ENCODE results near the gene CAMKK2. TPM values are rescaled to one million over a fixed set of nuclear protein-coding genes. Genes with fewer than 3 reads are reported as not detected.
A peak's percentile ranks its signal among the peaks of the same experiment; 100 is the strongest.
"Not testable (repeated sequence)": the region's sequence is repeated elsewhere in the genome, so short reads cannot be mapped to it uniquely, and the experiment has no call there.

Gene CAMKK2
- total RNA-seq, 1 donor from 2014 or later, result 12.5 TPM

GRCh38 chr12:121282072-121282742, 14.3 kb downstream of the CAMKK2 start:
- no peaks in the 10 kb centered on the region for H3K9me3 ChIP-seq (ENCODE audit: control insufficient read depth in 3 of 3, low read length in 3 of 3)
- no peak overlapping the region for H3K4me3 ChIP-seq (ENCODE audit: low read length in 3 of 3)
- peaks cover 6 to 22% (median 21%) of the 10 kb centered on the region in 3 donors for H3K4me1 ChIP-seq (ENCODE audit: control insufficient read depth in 3 of 3, insufficient read depth in 3 of 3, low read length in 3 of 3)

GRCh38 chr12:121281116-121281515, 15.4 kb downstream of the CAMKK2 start:
- not testable (repeated sequence) for H3K4me3 ChIP-seq (ENCODE audit: low read length in 3 of 3); H3K27ac ChIP-seq (ENCODE audit: low read depth, low read length); H3K36me3 ChIP-seq (ENCODE audit: control insufficient read depth in 3 of 3, insufficient read depth in 3 of 3, low read length in 3 of 3); H3K27me3 ChIP-seq (ENCODE audit: control insufficient read depth in 3 of 3, insufficient read depth in 3 of 3, low read length in 3 of 3); H3K9ac ChIP-seq (ENCODE audit: low read depth in 1 of 3, low read length in 3 of 3); H3K9me3 ChIP-seq (ENCODE audit: control insufficient read depth in 3 of 3, low read length in 3 of 3)
- H3K4me1 ChIP-seq (ENCODE audit: control insufficient read depth in 3 of 3, insufficient read depth in 3 of 3, low read length in 3 of 3), result peaks cover 6 to 20% (median 19%) of the 10 kb centered on the region in 3 donors

More at GRCh38 chr12:121282072-121282742, 14.3 kb downstream of the CAMKK2 start:
- Histone ChIP-seq H3K36me3 (ENCODE audit: control insufficient read depth in 3 of 3, insufficient read depth in 3 of 3, low read length in 3 of 3) (no peaks in the 10 kb centered on the region), H3K9ac (ENCODE audit: low read depth in 1 of 3, low read length in 3 of 3) (peak overlapping the region in 1 of 3 donors; percentile 25), H3K27me3 (ENCODE audit: control insufficient read depth in 3 of 3, insufficient read depth in 3 of 3, low read length in 3 of 3) (no peaks in the 10 kb centered on the region), H3K27ac (ENCODE audit: low read depth, low read length) (no peak overlapping the region)

- H3K4me3 ChIP-seq (ENCODE audit: low read length in 3 of 3); H3K9me3 ChIP-seq (ENCODE audit: control insufficient read depth in 3 of 3, low read length in 3 of 3); H3K9ac ChIP-seq (ENCODE audit: low read depth in 1 of 3, low read length in 3 of 3); H3K36me3 ChIP-seq (ENCODE audit: control insufficient read depth in 3 of 3, insufficient read depth in 3 of 3, low read length in 3 of 3); H3K27ac ChIP-seq (ENCODE audit: low read depth, low read length); H3K27me3 ChIP-seq (ENCODE audit: control insufficient read depth in 3 of 3, insufficient read depth in 3 of 3, low read length in 3 of 3): not testable (repeated sequence)
- peaks cover 6 to 20% (median 19%) of the 10 kb centered on the region in 3 donors for H3K4me1 ChIP-seq (ENCODE audit: control insufficient read depth in 3 of 3, insufficient read depth in 3 of 3, low read length in 3 of 3)
Observed at GRCh38 chr12:121280531-121280930, 16.0 kb downstream of the CAMKK2 start.

GRCh38 chr12:121279507-121279915, 17.0 kb downstream of the CAMKK2 start:
- Histone ChIP-seq H3K9ac (ENCODE audit: low read depth in 1 of 3, low read length in 3 of 3) (no peak overlapping the region), H3K4me3 (ENCODE audit: low read length in 3 of 3) (no peak overlapping the region), H3K27me3 (ENCODE audit: control insufficient read depth in 3 of 3, insufficient read depth in 3 of 3, low read length in 3 of 3) (no peaks in the 10 kb centered on the region), H3K4me1 (ENCODE audit: control insufficient read depth in 3 of 3, insufficient read depth in 3 of 3, low read length in 3 of 3) (peaks cover 6 to 15% (median 14%) of the 10 kb centered on the region in 3 donors), H3K36me3 (ENCODE audit: control insufficient read depth in 3 of 3, insufficient read depth in 3 of 3, low read length in 3 of 3) (no peaks in the 10 kb centered on the region), H3K27ac (ENCODE audit: low read depth, low read length) (peak overlapping the region; percentile 38), H3K9me3 (ENCODE audit: control insufficient read depth in 3 of 3, low read length in 3 of 3) (no peaks in the 10 kb centered on the region)

- peak overlapping the region; percentile 38 for H3K27ac ChIP-seq (ENCODE audit: low read depth, low read length)
- H3K4me3 ChIP-seq (ENCODE audit: low read length in 3 of 3), result no peak overlapping the region
- no peaks in the 10 kb centered on the region for H3K9me3 ChIP-seq (ENCODE audit: control insufficient read depth in 3 of 3, low read length in 3 of 3)
- no peaks in the 10 kb centered on the region for H3K27me3 ChIP-seq (ENCODE audit: control insufficient read depth in 3 of 3, insufficient read depth in 3 of 3, low read length in 3 of 3)
- H3K36me3 ChIP-seq (ENCODE audit: control insufficient read depth in 3 of 3, insufficient read depth in 3 of 3, low read length in 3 of 3), result no peaks in the 10 kb centered on the region
- peaks cover 6 to 15% (median 15%) of the 10 kb centered on the region in 3 donors for H3K4me1 ChIP-seq (ENCODE audit: control insufficient read depth in 3 of 3, insufficient read depth in 3 of 3, low read length in 3 of 3)
- no peak overlapping the region for H3K9ac ChIP-seq (ENCODE audit: low read depth in 1 of 3, low read length in 3 of 3)
Observed at GRCh38 chr12:121279071-121279375, 17.5 kb downstream of the CAMKK2 start.

GRCh38 chr12:121278169-121279070, 18.1 kb downstream of the CAMKK2 start:
- Histone ChIP-seq H3K27ac (ENCODE audit: low read depth, low read length) (peak overlapping the region; percentile 38), H3K9me3 (ENCODE audit: control insufficient read depth in 3 of 3, low read length in 3 of 3) (no peaks in the 10 kb centered on the region), H3K4me1 (ENCODE audit: control insufficient read depth in 3 of 3, insufficient read depth in 3 of 3, low read length in 3 of 3) (peaks cover 6 to 15% (median 15%) of the 10 kb centered on the region in 3 donors), H3K9ac (ENCODE audit: low read depth in 1 of 3, low read length in 3 of 3) (no peak overlapping the region), H3K4me3 (ENCODE audit: low read length in 3 of 3) (no peak overlapping the region), H3K27me3 (ENCODE audit: control insufficient read depth in 3 of 3, insufficient read depth in 3 of 3, low read length in 3 of 3) (no peaks in the 10 kb centered on the region), H3K36me3 (ENCODE audit: control insufficient read depth in 3 of 3, insufficient read depth in 3 of 3, low read length in 3 of 3) (peaks cover 0 to 5% (median 0%) of the 10 kb centered on the region in 3 donors)

- Histone ChIP-seq H3K27me3 (ENCODE audit: control insufficient read depth in 3 of 3, insufficient read depth in 3 of 3, low read length in 3 of 3) (no peaks in the 10 kb centered on the region), H3K27ac (ENCODE audit: low read depth, low read length) (no peak overlapping the region), H3K9ac (ENCODE audit: low read depth in 1 of 3, low read length in 3 of 3) (no peak overlapping the region)
Observed at GRCh38 chr12:121277374-121277759, 19.1 kb downstream of the CAMKK2 start.

GRCh38 chr12:121274036-121274763, 22.3 kb downstream of the CAMKK2 start:
- no peaks in the 10 kb centered on the region for H3K27me3 ChIP-seq (ENCODE audit: control insufficient read depth in 3 of 3, insufficient read depth in 3 of 3, low read length in 3 of 3)
- H3K36me3 ChIP-seq (ENCODE audit: control insufficient read depth in 3 of 3, insufficient read depth in 3 of 3, low read length in 3 of 3), result peaks cover 10 to 14% (median 11%) of the 10 kb centered on the region in 3 donors
- H3K4me3 ChIP-seq (ENCODE audit: low read length in 3 of 3), result no peak overlapping the region
- H3K27ac ChIP-seq (ENCODE audit: low read depth, low read length), result no peak overlapping the region
- no peaks in the 10 kb centered on the region for H3K9me3 ChIP-seq (ENCODE audit: control insufficient read depth in 3 of 3, low read length in 3 of 3)
- H3K9ac ChIP-seq (ENCODE audit: low read depth in 1 of 3, low read length in 3 of 3), result no peak overlapping the region
- H3K4me1 ChIP-seq (ENCODE audit: control insufficient read depth in 3 of 3, insufficient read depth in 3 of 3, low read length in 3 of 3), result peaks cover under 1 to 8% (median 7%) of the 10 kb centered on the region in 3 donors

More at GRCh38 chr12:121277374-121277759, 19.1 kb downstream of the CAMKK2 start:
- Histone ChIP-seq H3K9me3 (ENCODE audit: control insufficient read depth in 3 of 3, low read length in 3 of 3) (no peaks in the 10 kb centered on the region), H3K36me3 (ENCODE audit: control insufficient read depth in 3 of 3, insufficient read depth in 3 of 3, low read length in 3 of 3) (peaks cover 5 to 11% (median 7%) of the 10 kb centered on the region in 3 donors), H3K4me1 (ENCODE audit: control insufficient read depth in 3 of 3, insufficient read depth in 3 of 3, low read length in 3 of 3) (peaks cover 6 to 15% (median 13%) of the 10 kb centered on the region in 3 donors), H3K4me3 (ENCODE audit: low read length in 3 of 3) (no peak overlapping the region)

- peaks cover 0 to 2% (median 0%) of the 10 kb centered on the region in 3 donors for H3K4me1 ChIP-seq (ENCODE audit: control insufficient read depth in 3 of 3, insufficient read depth in 3 of 3, low read length in 3 of 3)
- H3K4me3 ChIP-seq (ENCODE audit: low read length in 3 of 3), result no peak overlapping the region
- H3K36me3 ChIP-seq (ENCODE audit: control insufficient read depth in 3 of 3, insufficient read depth in 3 of 3, low read length in 3 of 3), result peaks cover 16 to 21% (median 18%) of the 10 kb centered on the region in 3 donors
- H3K9me3 ChIP-seq (ENCODE audit: control insufficient read depth in 3 of 3, low read length in 3 of 3), result no peaks in the 10 kb centered on the region
- no peak overlapping the region for H3K27ac ChIP-seq (ENCODE audit: low read depth, low read length)
- no peak overlapping the region for H3K9ac ChIP-seq (ENCODE audit: low read depth in 1 of 3, low read length in 3 of 3)
- H3K27me3 ChIP-seq (ENCODE audit: control insufficient read depth in 3 of 3, insufficient read depth in 3 of 3, low read length in 3 of 3), result no peaks in the 10 kb centered on the region
Observed at GRCh38 chr12:121273364-121273896, 23.1 kb downstream of the CAMKK2 start.

Measured in skeletal muscle tissue (tissue), 4 donors.